OCI-LY7 (cell line): ENCODE results near the gene NPAT. TPM values are rescaled to one million over a fixed set of nuclear protein-coding genes. Genes with fewer than 3 reads are reported as not detected.

ENCODE experiments used
- BruUV-seq: library from RNA; stranded (reverse); fragments of 400-500 nt; replicated peaks from 2 replicates; lab custom pipeline; 2021; lab: Mats Ljungman, UMichigan
- CTCF ChIA-PET: fragments of 300-600 bp; sonication (Branson Sonifier 250); formaldehyde crosslinking; loops from one replicate; lab custom pipeline; 2022; ENCODE audit warnings: antibody characterized with exemption; ENCODE audit not compliant: unreplicated experiment; lab: Charles Lee
- POLR2A ChIA-PET: fragments of 300-600 bp; sonication (Branson Sonifier 250); formaldehyde crosslinking; loops from one replicate; lab custom pipeline; 2022; ENCODE audit warnings: antibody characterized with exemption; lab: Charles Lee
- DNase-seq: peaks from one replicate; pipeline ENCODE4 v3.0.0-alpha.2; 2015; ENCODE audit warnings: low spot score
- H2AFZ ChIP-seq: fragments of 200-600 bp; sonication (generic), shearing (Covaris generic); 2 replicates; pipeline ENCODE4 v1.6.1; 2014; ENCODE audit warnings: mild to moderate bottlenecking, antibody characterized with exemption, low read length, moderate library complexity
- H3K27ac ChIP-seq: fragments of 200-600 bp; sonication (generic); 2 replicates; pipeline ENCODE4 v1.5.1; 2014; ENCODE audit warnings: mixed run types, low read depth, mild to moderate bottlenecking, moderate library complexity, low read length, inconsistent platforms; ENCODE audit not compliant: poor library complexity, severe bottlenecking
- H3K36me3 ChIP-seq: fragments of 200-600 bp; sonication (generic); 2 replicates; pipeline ENCODE4 v1.6.1; 2014; ENCODE audit warnings: mild to moderate bottlenecking, antibody characterized with exemption, low read length, moderate library complexity, mixed read lengths; ENCODE audit not compliant: insufficient read depth
- H3K4me1 ChIP-seq: fragments of 200-600 bp; sonication (generic); 2 replicates; pipeline ENCODE4 v1.5.1; 2014; ENCODE audit warnings: mild to moderate bottlenecking, low read length; ENCODE audit not compliant: insufficient read depth, poor library complexity, severe bottlenecking
- H3K4me2 ChIP-seq: fragments of 200-600 bp; sonication (generic); 2 replicates; pipeline ENCODE4 v1.6.1; 2014; ENCODE audit warnings: mild to moderate bottlenecking, low read length
- H3K4me3 ChIP-seq: fragments of 200-600 bp; sonication (generic); 2 replicates; pipeline ENCODE4 v1.5.1; 2014; ENCODE audit warnings: mild to moderate bottlenecking, low read depth, low read length; ENCODE audit not compliant: poor library complexity, severe bottlenecking
- H3K79me2 ChIP-seq: fragments of 200-600 bp; sonication (generic); 2 replicates; pipeline ENCODE4 v1.6.1; 2016; ENCODE audit warnings: low read depth, mild to moderate bottlenecking, low read length, moderate library complexity, mixed read lengths; ENCODE audit not compliant: insufficient read depth
- H3K9me2 ChIP-seq: fragments of 200-600 bp; sonication (generic); 2 replicates; pipeline ENCODE4 v1.6.1; 2016; ENCODE audit warnings: mild to moderate bottlenecking, low read length, mixed read lengths; ENCODE audit not compliant: insufficient read depth
- H3K9me3 ChIP-seq: fragments of 200-600 bp; sonication (generic); 2 replicates; pipeline ENCODE4 v1.6.1; 2014; ENCODE audit warnings: mild to moderate bottlenecking, mixed run types, low read length, mixed read lengths
- H4K20me1 ChIP-seq: fragments of 200-600 bp; sonication (generic); 2 replicates; pipeline ENCODE4 v1.6.1; 2014; ENCODE audit warnings: mild to moderate bottlenecking, antibody characterized with exemption, low read length, moderate library complexity, mixed read lengths; ENCODE audit not compliant: insufficient read depth
- CTCF ChIP-seq: fragments of 200-600 bp; sonication (generic); conservative IDR thresholded peaks from 2 replicates; pipeline ENCODE4 v1.5.1; 2014; ENCODE audit warnings: mild to moderate bottlenecking, antibody characterized with exemption, low read length, moderate library complexity, mixed read lengths
- EZH2phosphoT487 ChIP-seq: fragments of 200-600 bp; sonication (generic); IDR thresholded peaks from 2 replicates; pipeline ENCODE4 v1.6.1; 2018; ENCODE audit warnings: low read depth, borderline replicate concordance, mild to moderate bottlenecking, mixed run types, antibody characterized with exemption, low read length, moderate library complexity, mixed read lengths
- intact Hi-C: fragments of 100-400 bp; cut with micrococcal nuclease; formaldehyde crosslinking; loops from one replicate; pipeline ENCODE4 v1.10.0; 2022; ENCODE audit not compliant: unreplicated experiment
- total RNA-seq, 2 experiments: library from RNA; depleted of rRNA in 1 of 2; stranded (reverse); fragments of >200 nt in 1 of 2; shearing (Covaris generic) in 1 of 2; gene quantifications; 2 replicates each; pipeline ENCODE4 v1.2.3, GENCODE V29; 2014 to 2022

The NPAT gene
- total RNA-seq, 2 experiments from 2014 or later: 22.6 to 26.9 TPM

GRCh38 chr11:108196901-108197300 is 25.5 kb downstream of the NPAT start:
- ChIA-PET CTCF (no interaction called here), POLR2A (interaction anchor here (0.7 kb wide), 1 partner anchor 36 kb away, joined by 3 read pairs; no protein-coding TSS in a partner anchor)
- BruUV-seq: no TSS peak
- H3K9me3 ChIP-seq: no peaks in the 10 kb centered on the region
- peaks cover 36% of the 10 kb centered on the region for H3K79me2 ChIP-seq
- intact Hi-C loops: no loop called here
- no peak overlapping the region for H3K4me3 ChIP-seq
- no peak for DNase-seq
- TF ChIP-seq EZH2phosphoT487: no peak
- TF ChIP-seq CTCF: no peak
- no peaks in the 10 kb centered on the region for H3K9me2 ChIP-seq
- H3K36me3 ChIP-seq: peaks cover 100% of the 10 kb centered on the region
- no peaks in the 10 kb centered on the region for H3K4me1 ChIP-seq
- H3K4me2 ChIP-seq: no peak overlapping the region
- H2AFZ ChIP-seq: no peak overlapping the region
- H3K27ac ChIP-seq: no peak overlapping the region
- H4K20me1 ChIP-seq: no peaks in the 10 kb centered on the region; the same call in 1 of the 2 replicates

- intact Hi-C loops: no loop called here
- no peak overlapping the region for H3K27ac ChIP-seq
- peaks cover 99% of the 10 kb centered on the region for H3K36me3 ChIP-seq
- H3K4me2 ChIP-seq: no peak overlapping the region
- H3K4me1 ChIP-seq: no peaks in the 10 kb centered on the region
- no peak overlapping the region for H2AFZ ChIP-seq
- ChIA-PET CTCF (no interaction called here), POLR2A (interaction anchor here (0.5 to 1.4 kb wide), 5 partner anchors 10 to 27 kb away, joined by 3 to 4 read pairs (median 3); no protein-coding TSS in a partner anchor)
- no TSS peak for BruUV-seq
- H3K79me2 ChIP-seq: peaks cover 36% of the 10 kb centered on the region
- no peak overlapping the region for H3K4me3 ChIP-seq
- H3K9me3 ChIP-seq: no peaks in the 10 kb centered on the region
- no peaks in the 10 kb centered on the region; the same call in 1 of the 2 replicates for H4K20me1 ChIP-seq
- DNase-seq: no peak
- no peak for TF ChIP-seq CTCF
- no peak for TF ChIP-seq EZH2phosphoT487
- H3K9me2 ChIP-seq: no peaks in the 10 kb centered on the region
Observed at GRCh38 chr11:108193725-108194124, 28.7 kb downstream of the NPAT start.

GRCh38 chr11:108177570-108177969 is 44.9 kb downstream of the NPAT start:
- Histone ChIP-seq H3K4me3 (no peak overlapping the region), H3K36me3 (peaks cover 95% of the 10 kb centered on the region), H3K9me2 (no peaks in the 10 kb centered on the region), H3K79me2 (no peaks in the 10 kb centered on the region), H2AFZ (no peak overlapping the region), H3K9me3 (no peaks in the 10 kb centered on the region), H4K20me1 (no peaks in the 10 kb centered on the region), H3K27ac (no peak overlapping the region), H3K4me1 (peaks cover 38% of the 10 kb centered on the region), H3K4me2 (no peak overlapping the region)
- CTCF ChIA-PET: no interaction called here
- intact Hi-C loops: no loop called here
- no peak for DNase-seq
- no TSS peak for BruUV-seq
- TF ChIP-seq EZH2phosphoT487: no peak
- TF ChIP-seq CTCF: no peak
- POLR2A ChIA-PET: interaction anchor here (0.6 to 1.5 kb wide), 5 partner anchors 14 to 47 kb away, joined by 3 to 5 read pairs (median 3); partner anchors contain the start of gene NPAT
